OCI-LY7 (cell line): Measurements from ENCODE around the gene URM1.

Experiments used
- CTCF ChIP-seq: fragments of 200-600 bp; sonication (generic); conservative IDR thresholded peaks from 2 replicates; pipeline ENCODE4 v1.5.1; 2014; ENCODE audit warnings: mild to moderate bottlenecking, antibody characterized with exemption, low read length, moderate library complexity, mixed read lengths
- EZH2phosphoT487 ChIP-seq: fragments of 200-600 bp; sonication (generic); IDR thresholded peaks from 2 replicates; pipeline ENCODE4 v1.6.1; 2018; ENCODE audit warnings: low read depth, borderline replicate concordance, mild to moderate bottlenecking, mixed run types, antibody characterized with exemption, low read length, moderate library complexity, mixed read lengths

- TF ChIP-seq CTCF (no peak), EZH2phosphoT487 (no peak)
These were observed 17.0 kb downstream of the URM1 start for GRCh38 chr9:128388150-128388549.
